ENCODE data around the gene ADCK2. TPM values are rescaled to one million over a fixed set of nuclear protein-coding genes. Genes with fewer than 3 reads are reported as not detected.

Gene ADCK2
- total and polyA plus RNA-seq, 9 of the 15 experiments (the other 6 are each of a cell fraction or from before 2014, with no cell fraction given), result 0.08 to 14.3 (median 9.7) TPM

GRCh38 chr7:140673774-140674155 is 1.0 kb downstream of the ADCK2 start (continued):
- TF ChIP-seq, protein P1, sequence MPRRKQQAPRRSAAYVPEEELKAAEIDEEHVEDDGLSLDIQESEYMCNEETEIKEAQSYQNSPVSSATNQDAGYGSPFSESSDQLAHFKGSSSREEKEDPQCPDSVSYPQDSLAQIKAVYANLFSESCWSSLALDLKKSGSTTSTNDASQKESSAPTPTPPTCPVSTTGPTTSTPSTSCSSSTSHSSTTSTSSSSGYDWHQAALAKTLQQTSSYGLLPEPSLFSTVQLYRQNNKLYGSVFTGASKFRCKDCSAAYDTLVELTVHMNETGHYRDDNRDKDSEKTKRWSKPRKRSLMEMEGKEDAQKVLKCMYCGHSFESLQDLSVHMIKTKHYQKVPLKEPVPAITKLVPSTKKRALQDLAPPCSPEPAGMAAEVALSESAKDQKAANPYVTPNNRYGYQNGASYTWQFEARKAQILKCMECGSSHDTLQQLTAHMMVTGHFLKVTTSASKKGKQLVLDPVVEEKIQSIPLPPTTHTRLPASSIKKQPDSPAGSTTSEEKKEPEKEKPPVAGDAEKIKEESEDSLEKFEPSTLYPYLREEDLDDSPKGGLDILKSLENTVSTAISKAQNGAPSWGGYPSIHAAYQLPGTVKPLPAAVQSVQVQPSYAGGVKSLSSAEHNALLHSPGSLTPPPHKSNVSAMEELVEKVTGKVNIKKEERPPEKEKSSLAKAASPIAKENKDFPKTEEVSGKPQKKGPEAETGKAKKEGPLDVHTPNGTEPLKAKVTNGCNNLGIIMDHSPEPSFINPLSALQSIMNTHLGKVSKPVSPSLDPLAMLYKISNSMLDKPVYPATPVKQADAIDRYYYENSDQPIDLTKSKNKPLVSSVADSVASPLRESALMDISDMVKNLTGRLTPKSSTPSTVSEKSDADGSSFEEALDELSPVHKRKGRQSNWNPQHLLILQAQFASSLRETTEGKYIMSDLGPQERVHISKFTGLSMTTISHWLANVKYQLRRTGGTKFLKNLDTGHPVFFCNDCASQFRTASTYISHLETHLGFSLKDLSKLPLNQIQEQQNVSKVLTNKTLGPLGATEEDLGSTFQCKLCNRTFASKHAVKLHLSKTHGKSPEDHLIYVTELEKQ (CRISPR knock-in tag; IDR thresholded peaks at IDR 0.05), result no peak

DNA sequence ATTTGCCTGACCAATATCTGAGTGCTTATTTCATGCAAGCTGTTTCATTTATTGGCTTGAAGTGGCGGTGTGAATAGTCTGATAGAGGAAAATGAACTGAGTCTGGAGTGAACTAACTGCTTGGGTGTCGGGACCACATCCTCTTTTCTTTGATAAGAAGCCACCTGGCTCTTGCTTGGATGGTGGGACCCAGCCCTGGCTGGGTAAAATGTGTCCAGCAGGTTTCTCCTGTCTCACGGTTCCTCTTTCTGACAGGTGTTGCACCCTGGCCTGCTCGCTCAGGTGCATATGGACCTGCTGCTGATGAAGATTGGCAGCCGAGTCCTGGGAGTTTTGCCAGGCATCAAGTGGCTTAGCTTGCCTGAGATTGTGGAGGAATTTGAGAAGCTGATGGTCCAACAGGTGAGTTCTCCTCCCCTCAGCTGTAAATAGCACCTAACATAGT is 1.6 kb downstream of the ADCK2 start:
- Histone ChIP-seq H3K4me3 (no peak overlapping the region), H3K27ac (ENCODE audit: extremely low read depth, low read depth, low read length) (no peak overlapping the region), H3K9ac (ENCODE audit: insufficient read depth in 1 of 2, low read depth in 2 of 2, low read length in 2 of 2) (peak overlapping the region in 1 of 2 experiments; percentile 15; a peak in 2 of 4 replicates), H2AFZ (ENCODE audit: low read depth, low read length) (no peak overlapping the region), H3K27me3 (ENCODE audit: control insufficient read depth in 2 of 2, insufficient read depth in 2 of 2, low read length in 2 of 2) (no peaks in the 10 kb centered on the region), H4K20me1 (replicated peaks; ENCODE audit: control insufficient read depth, insufficient read depth, low read length) (no peaks in the 10 kb centered on the region), H3K4me1 (replicated peaks in 1 of 2; ENCODE audit: control insufficient read depth in 2 of 2, insufficient read depth in 2 of 2, low read length in 2 of 2) (peaks cover 24 to 40% of the 10 kb centered on the region in 2 experiments; a peak in 4 of 5 replicates), H3K36me3 (ENCODE audit: control insufficient read depth, insufficient read depth, low read length) (peaks cover 3% of the 10 kb centered on the region; the same call in 1 of the 3 replicates), H3K9me3 (replicated peaks; ENCODE audit: control insufficient read depth, insufficient read depth, low read depth, low read length) (no peaks in the 10 kb centered on the region), H3K9me1 (ENCODE audit: control insufficient read depth, insufficient read depth, low read length) (no peaks in the 10 kb centered on the region), H3K4me2 (ENCODE audit: insufficient read depth, low read length) (no peak overlapping the region; the same call in 1 of the 2 replicates), H3K79me2 (ENCODE audit: control insufficient read depth, insufficient read depth, low read length) (no peaks in the 10 kb centered on the region)
- FAIRE-seq (no peak), DNase-seq (ENCODE audit: extremely low read depth in 1 of 4, low spot score in 3 of 4) (no peak), ATAC-seq (no peak)
- 67% methylated on average over 5 of the region's 5 CpGs for WGBS (ENCODE audit: insufficient coverage, low coverage, missing lambda C conversion rate)
- CTCF ChIA-PET (ENCODE audit: low intra/inter-chr PET ratio), result no interaction called here
- POLR2A ChIA-PET, result interaction anchor here (1.0 to 1.7 kb wide), 5 partner anchors 10 to 198 kb away, joined by 3 to 5 read pairs (median 4); no protein-coding TSS in a partner anchor
- TSS peak; percentile 54 for BruUV-seq (replicated peaks)
- intact Hi-C loops (cut with micrococcal nuclease) (loop anchor here (10.0 kb wide), 2 partner anchors 310 to 860 kb away; no protein-coding TSS in a partner anchor), in situ Hi-C loops (cut with MboI) (no loop called here)
- no peak for TF ChIP-seq SIN3B (IDR thresholded peaks at IDR 0.05; ENCODE audit: low read depth)
- TF ChIP-seq, protein P2, sequence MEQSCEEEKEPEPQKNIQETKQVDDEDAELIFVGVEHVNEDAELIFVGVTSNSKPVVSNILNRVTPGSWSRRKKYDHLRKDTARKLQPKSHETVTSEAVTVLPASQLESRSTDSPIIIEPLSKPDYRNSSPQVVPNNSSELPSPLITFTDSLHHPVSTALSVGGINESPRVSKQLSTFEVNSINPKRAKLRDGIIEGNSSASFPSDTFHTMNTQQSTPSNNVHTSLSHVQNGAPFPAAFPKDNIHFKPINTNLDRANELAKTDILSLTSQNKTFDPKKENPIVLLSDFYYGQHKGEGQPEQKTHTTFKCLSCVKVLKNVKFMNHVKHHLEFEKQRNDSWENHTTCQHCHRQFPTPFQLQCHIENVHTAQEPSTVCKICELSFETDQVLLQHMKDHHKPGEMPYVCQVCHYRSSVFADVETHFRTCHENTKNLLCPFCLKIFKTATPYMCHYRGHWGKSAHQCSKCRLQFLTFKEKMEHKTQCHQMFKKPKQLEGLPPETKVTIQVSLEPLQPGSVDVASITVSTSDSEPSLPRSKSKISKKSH (CRISPR knock-in tag; IDR thresholded peaks at IDR 0.05), result no peak
- TF ChIP-seq TRIM24 (IDR thresholded peaks at IDR 0.05), result 0 out of 4 replicates have a peak, but pooled peaks of 1 of the 2 experiments have one; percentile 1
- no peak for TF ChIP-seq CTBP1 (IDR thresholded peaks at IDR 0.05; ENCODE audit: borderline replicate concordance)
- TF ChIP-seq TOE1 (IDR thresholded peaks at IDR 0.05; ENCODE audit: borderline replicate concordance), result no peak
- peak; percentile 40; the same call in 1 of the 2 replicates for TF ChIP-seq TOE1 (CRISPR knock-in tag; IDR thresholded peaks at IDR 0.05; ENCODE audit: borderline replicate concordance, low read depth)
- no peak for TF ChIP-seq ARHGAP35 (IDR thresholded peaks at IDR 0.05; ENCODE audit: partially characterized antibody)
- 0 out of 2 replicates have a peak, but pooled peaks have one; percentile 1 for TF ChIP-seq CBFA2T2 (conservative IDR thresholded peaks at IDR 0.05)
- no peak for TF ChIP-seq POLR2B (IDR thresholded peaks at IDR 0.05; ENCODE audit: low read depth, partially characterized antibody)
- no peak for TF ChIP-seq E4F1 (CRISPR knock-in tag; IDR thresholded peaks at IDR 0.05; ENCODE audit: borderline replicate concordance)
- TF ChIP-seq ZSCAN32 (CRISPR knock-in tag; IDR thresholded peaks at IDR 0.05), result no peak
- TF ChIP-seq TEAD4 (IDR thresholded peaks at IDR 0.05; ENCODE audit: low read length), result no peak
- TF ChIP-seq TEAD4 (CRISPR knock-in tag; IDR thresholded peaks at IDR 0.05; ENCODE audit: borderline replicate concordance), result no peak
